NB4 (cell line): ENCODE results near the gene WDR33.
"Not testable (repeated sequence)": the region's sequence is repeated elsewhere in the genome, so short reads cannot be mapped to it uniquely, and the experiment has no call there.

Source experiments
- DNase-seq: peaks from one replicate; pipeline ENCODE4 v3.0.0; 2010; ENCODE audit warnings: low read depth
- H3K4me3 ChIP-seq: one replicate; pipeline ENCODE4 v1.5.1; 2011; ENCODE audit warnings: mild to moderate bottlenecking, low read depth, low read length, moderate library complexity
- MAX ChIP-seq: IDR thresholded peaks from 2 replicates; pipeline ENCODE4 v1.6.1; 2011; ENCODE audit warnings: low read depth, low read length
- MYC ChIP-seq: IDR thresholded peaks from 2 replicates; pipeline ENCODE4 v1.6.1; 2011; ENCODE audit warnings: low read depth, low read length
- POLR2A ChIP-seq: IDR thresholded peaks from 2 replicates; pipeline ENCODE4 v1.6.1; 2011; ENCODE audit warnings: mild to moderate bottlenecking; ENCODE audit not compliant: insufficient read length; ENCODE audit errors: extremely low read depth
- TF ChIP-seq, protein P1 (sequence below): IDR thresholded peaks from one replicate; pipeline ENCODE4 v1.5.1; 2012; ENCODE audit warnings: low read depth, low read length

Gene WDR33

DNA sequence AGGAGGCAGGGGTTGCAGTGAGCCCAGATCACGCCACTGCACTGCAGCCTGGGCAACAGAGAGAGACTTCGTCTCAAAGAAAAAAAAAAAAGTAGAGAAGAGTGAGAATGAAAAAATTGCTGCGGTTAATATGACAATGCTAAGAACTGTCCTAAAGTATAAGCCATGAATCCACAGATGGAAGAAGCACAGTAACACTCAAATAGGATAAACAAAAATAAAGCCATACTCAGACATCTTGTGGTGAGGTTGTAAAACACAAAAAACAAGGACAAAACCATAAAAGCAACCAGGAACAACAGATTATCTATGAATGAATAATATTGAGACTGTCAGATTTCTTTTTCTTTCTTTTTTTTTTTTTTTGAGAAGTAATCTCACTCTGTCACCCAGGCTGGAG, 24.0 kb upstream of the WDR33 start:
- no peak for DNase-seq
- TF ChIP-seq, protein P1, sequence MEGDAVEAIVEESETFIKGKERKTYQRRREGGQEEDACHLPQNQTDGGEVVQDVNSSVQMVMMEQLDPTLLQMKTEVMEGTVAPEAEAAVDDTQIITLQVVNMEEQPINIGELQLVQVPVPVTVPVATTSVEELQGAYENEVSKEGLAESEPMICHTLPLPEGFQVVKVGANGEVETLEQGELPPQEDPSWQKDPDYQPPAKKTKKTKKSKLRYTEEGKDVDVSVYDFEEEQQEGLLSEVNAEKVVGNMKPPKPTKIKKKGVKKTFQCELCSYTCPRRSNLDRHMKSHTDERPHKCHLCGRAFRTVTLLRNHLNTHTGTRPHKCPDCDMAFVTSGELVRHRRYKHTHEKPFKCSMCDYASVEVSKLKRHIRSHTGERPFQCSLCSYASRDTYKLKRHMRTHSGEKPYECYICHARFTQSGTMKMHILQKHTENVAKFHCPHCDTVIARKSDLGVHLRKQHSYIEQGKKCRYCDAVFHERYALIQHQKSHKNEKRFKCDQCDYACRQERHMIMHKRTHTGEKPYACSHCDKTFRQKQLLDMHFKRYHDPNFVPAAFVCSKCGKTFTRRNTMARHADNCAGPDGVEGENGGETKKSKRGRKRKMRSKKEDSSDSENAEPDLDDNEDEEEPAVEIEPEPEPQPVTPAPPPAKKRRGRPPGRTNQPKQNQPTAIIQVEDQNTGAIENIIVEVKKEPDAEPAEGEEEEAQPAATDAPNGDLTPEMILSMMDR: no peak
- TF ChIP-seq POLR2A: no peak
- no peak for TF ChIP-seq MYC
- TF ChIP-seq MAX: no peak
- H3K4me3 ChIP-seq: no peak overlapping the region

DNA sequence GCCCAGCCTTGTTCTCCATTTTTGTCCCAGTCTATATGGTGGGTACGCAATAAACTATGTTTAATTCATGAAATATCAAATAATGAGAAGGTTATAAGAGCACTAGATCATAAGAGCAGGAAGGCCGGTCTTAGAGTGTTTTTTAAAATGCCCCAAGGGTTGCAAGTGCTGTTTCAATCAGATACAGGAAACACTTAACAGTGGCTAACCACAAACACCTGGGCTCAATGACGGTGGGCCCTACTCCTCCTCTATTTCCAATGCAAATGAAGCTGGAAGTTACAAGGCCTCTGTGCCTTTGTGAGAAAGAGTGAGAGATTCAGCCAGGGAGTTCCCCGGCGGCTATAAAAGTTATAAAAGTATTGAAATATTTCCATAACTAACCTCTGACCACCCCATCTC, 18.9 kb upstream of the WDR33 start:
- H3K4me3 ChIP-seq: no peak overlapping the region
- TF ChIP-seq MAX (no peak), POLR2A (no peak)
- peak; percentile 36 for DNase-seq

DNA sequence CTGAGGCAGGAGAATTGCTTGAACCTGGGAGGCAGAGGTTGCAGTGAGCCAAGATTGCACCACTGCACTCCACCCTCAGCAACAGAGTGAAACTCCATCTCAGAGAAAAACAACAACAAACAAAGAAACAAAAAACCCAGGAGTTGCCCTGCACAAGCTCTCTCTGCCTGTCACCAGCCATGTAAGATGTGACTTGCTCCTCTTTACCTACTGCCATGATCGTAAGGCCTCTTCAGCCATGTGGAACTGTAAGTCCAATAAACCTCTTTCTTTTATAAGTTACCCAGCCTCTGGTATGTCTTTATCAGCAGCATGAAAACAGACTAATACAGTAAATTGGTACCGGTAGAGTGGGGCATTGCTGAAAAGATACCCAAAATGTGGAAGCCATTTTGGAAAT, 15.7 kb upstream of the WDR33 start:
- not testable (repeated sequence) for DNase-seq

DNA sequence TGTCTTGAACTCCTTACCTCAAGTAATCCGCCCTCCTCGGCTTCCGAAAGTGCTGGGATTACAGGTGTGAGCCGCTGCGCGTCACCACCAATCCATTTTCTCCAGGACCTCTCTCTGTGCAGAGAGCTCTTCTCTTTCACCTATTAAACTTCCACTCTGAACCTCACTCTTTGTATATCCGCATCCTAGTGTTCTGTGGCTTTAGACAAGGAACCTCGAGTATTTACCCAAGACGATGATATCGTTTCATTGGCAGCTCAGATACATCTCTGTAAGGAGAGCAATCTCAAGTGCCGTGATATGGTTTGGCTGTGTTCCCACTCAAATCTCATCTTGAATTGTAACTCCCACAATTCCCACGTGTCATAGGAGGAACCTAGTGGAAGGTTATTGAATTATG, 15.1 kb upstream of the WDR33 start:
- DNase-seq: no peak
- TF ChIP-seq, protein P1: no peak
- TF ChIP-seq MAX (no peak), POLR2A (no peak), MYC (no peak)
- H3K4me3 ChIP-seq: no peak overlapping the region

More for the DNA sequence above, 15.7 kb upstream of the WDR33 start:
- H3K4me3 ChIP-seq: not testable (repeated sequence)

DNA sequence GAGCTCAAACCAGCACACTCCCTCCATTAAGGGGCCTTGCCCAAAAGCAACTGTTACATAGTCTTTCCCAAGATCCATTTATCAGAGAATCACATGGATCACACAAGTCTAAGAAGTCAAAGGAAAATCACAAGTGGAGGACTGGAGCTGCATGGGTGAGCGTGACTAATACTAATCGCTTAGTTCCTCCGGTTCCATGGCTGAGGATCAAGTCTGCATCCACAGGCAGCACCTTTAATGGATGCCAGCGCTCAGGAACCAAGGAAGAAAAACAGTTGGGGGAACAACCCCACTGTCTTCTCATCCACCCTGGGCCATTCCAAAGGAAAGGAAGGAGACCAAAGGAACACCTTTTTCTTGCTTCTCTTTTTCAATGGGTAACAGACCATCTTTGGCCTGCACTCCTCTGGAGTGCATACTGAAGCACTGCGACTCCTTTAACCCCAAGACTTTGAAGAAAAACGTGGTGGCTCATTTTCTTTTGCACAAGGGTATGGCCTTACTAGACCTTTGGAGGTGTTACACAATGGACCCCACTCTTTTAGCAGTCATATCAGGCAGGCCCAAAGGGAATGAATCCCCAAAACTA, 9.2 kb upstream of the WDR33 start:
- no peak overlapping the region for H3K4me3 ChIP-seq
- TF ChIP-seq MYC (no peak), MAX (no peak), POLR2A (no peak)
- TF ChIP-seq, protein P1: no peak

DNA sequence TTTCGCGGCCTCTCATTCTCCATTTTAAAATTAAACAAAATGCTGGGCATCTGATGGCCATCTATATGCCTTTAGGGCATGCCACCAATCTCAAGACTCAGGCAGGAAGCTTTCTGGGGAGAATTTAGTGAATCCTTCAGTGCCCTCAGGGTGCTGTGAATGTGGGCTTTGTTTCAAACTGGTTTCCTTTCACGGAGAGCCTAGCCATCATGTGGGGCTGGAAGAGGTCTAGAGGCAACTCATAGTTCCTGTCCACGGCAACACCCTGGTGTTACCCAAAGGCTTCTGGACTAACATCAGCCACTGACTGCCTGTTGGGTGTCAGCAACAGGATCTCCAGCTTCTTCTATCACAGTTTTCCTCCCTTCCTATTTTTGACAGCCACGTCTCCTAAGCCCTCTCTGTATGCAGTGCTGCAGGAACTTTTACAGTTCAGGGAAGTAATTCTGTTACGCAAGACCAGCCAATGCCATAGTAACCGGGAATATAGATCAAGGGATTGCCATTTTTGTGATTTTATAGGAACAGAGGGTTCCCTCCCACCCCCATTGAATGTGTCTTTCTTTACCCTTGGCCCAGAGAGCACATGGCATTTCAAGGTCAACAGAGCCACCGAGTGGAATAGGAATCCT, 7.9 kb upstream of the WDR33 start:
- DNase-seq: no peak
- no peak overlapping the region for H3K4me3 ChIP-seq
- TF ChIP-seq MYC: no peak
- TF ChIP-seq, protein P1: no peak
- TF ChIP-seq MAX: no peak
- no peak for TF ChIP-seq POLR2A

More for the DNA sequence above, 9.2 kb upstream of the WDR33 start:
- peak; percentile 40 for DNase-seq

- DNase-seq: no peak
- TF ChIP-seq MYC (no peak), POLR2A (no peak), MAX (no peak)
- TF ChIP-seq, protein P1: no peak
- no peak overlapping the region for H3K4me3 ChIP-seq
Observed at GRCh38 chr2:127818241-127818640, 7.3 kb upstream of the WDR33 start.
